Cardiac atrium fibroblast (primary cell): ENCODE data around the gene KCNQ5. TPM values are rescaled to one million over a fixed set of nuclear protein-coding genes. Genes with fewer than 3 reads are reported as not detected.

Experiments used
- total RNA-seq: library from RNA; depleted of rRNA; stranded (reverse); fragments of >200 nt; gene quantifications from 2 replicates; pipeline ENCODE4 v1.2.3, GENCODE V29; 2015

Gene KCNQ5
- 0.36 and 1.5 TPM in 2 replicates for total RNA-seq

DNA sequence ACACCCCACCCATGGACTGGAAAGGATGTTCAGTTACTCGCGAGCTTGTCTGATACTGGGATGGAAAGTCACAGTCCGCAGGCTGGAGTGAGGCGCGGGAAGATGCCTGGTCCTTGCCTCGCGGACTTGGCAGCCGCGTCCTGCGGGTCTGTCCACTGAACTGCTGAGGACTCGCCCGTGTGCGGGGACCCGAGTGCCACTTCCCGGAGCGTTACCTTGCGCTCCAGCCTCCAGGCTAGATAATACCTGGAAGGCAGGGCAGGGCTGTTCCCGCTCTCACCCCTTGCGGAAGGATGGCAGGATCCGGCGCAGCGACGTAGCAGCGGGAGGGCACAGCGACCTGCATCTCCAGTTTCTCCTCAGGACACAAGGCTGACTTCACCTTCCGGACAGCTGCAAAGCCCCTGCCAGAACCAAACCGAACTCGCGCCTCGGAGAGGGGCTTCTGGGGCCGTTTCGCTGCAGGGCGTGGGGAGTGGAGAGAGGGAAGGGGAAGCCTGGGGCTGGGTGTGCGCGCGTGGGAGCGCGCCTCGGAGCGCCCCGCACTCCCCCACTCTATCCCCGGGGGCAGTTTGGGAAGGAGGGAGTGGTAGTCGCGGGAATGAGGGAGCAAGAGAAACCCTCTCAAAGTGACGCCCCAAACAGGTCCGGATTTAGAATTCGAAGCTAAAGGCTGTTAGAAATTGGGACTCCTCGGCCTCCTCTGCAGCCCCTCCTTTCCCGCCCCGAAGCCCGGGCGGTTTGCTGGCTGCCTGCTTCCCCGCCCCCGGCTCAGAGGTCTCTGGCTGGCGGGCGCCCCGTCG, at the start of gene KCNQ5:
TSS of gene KCNQ5 (plus strand) at position 774 of the 803 bp plus-strand sequence.

DNA sequence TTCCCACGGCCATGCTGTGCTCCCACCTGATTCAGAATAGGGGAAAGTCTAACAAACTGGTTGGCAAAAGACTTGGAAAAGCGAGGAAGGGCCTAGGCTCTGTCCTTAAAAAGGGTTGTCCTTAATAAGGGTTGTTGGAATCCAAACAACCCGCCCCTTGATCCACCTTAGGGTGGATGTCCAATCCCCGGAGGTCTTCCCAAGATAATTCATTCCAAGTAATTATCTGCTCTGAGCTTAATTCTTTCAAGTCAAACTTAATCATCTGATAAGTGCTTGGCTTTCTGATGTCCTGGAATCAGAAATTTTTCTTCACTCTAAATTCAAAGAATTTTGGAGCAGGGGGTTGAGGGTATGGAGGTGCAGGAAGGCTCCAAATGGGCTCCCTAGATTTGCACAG, 603.5 kb downstream of the KCNQ5 start, which contains the start of gene KHDC1L:
TSS of gene KHDC1L (minus strand) at position 101 of the 400 bp plus-strand sequence. CDS start at position 13, 88 bp downstream.

